ENCODE measurements around the gene MORC3.
A peak's percentile ranks its signal among the peaks of the same experiment; 100 is the strongest.
"Not testable (repeated sequence)": the region's sequence is repeated elsewhere in the genome, so short reads cannot be mapped to it uniquely, and the experiment has no call there.

Gene MORC3

DNA sequence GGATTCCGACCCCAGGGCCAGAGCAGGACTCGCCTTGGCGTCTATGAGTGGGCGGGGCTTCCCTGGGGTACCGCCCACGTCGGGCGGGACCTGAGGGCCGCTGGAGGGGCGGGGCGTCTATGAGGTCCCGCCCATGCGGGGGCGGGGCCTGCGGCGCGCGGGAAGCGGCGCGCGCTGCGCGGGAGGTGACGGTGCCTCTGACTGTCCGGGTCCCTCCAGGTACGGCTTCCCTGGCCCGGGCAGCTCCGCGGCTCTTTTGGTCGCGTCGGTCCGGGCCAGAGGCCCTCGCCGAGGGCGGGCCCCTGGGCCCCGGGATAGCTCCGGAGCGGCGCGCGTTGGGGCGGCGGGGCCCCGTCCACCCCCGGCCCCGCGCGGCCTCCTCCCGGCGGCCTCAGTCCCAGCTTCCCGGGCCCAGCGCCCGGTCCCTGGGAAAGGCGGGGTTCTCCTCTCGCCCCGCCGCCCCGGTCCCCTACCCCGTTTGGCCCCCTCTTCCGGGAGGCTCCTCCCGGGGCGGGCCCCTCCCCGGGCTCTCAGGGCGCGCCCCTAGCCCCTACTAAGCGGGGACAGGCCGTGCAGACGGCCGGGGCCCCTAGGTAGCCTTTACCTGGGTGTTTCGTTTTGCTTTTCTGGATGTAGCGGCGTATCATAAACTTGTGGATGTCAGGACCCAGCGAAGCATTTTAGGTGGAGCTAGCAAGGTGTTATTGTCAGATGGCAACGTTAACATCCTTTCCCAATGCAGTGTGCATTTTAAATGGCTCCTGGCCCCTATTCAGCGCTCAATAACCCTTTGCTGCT, 65.4 kb downstream of the MORC3 start, which contains the start of gene CHAF1B:
TSS of gene CHAF1B (plus strand) at position 160 of the 798 bp plus-strand sequence. CDS start 745 bp downstream, outside the sequence.
- DNase-seq (ENCODE audit: low spot score) = peak; percentile 96
- TF ChIP-seq, protein P1, sequence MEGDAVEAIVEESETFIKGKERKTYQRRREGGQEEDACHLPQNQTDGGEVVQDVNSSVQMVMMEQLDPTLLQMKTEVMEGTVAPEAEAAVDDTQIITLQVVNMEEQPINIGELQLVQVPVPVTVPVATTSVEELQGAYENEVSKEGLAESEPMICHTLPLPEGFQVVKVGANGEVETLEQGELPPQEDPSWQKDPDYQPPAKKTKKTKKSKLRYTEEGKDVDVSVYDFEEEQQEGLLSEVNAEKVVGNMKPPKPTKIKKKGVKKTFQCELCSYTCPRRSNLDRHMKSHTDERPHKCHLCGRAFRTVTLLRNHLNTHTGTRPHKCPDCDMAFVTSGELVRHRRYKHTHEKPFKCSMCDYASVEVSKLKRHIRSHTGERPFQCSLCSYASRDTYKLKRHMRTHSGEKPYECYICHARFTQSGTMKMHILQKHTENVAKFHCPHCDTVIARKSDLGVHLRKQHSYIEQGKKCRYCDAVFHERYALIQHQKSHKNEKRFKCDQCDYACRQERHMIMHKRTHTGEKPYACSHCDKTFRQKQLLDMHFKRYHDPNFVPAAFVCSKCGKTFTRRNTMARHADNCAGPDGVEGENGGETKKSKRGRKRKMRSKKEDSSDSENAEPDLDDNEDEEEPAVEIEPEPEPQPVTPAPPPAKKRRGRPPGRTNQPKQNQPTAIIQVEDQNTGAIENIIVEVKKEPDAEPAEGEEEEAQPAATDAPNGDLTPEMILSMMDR (IDR thresholded peaks at IDR 0.05; ENCODE audit: extremely low read depth, insufficient read depth, missing control alignments) = no peak
- in situ Hi-C loops (cut with MboI; ENCODE audit: low pct_unique_long_range_greater_than_20kb, low sequenced_read_pairs, unreplicated experiment) = no loop called here

DNA sequence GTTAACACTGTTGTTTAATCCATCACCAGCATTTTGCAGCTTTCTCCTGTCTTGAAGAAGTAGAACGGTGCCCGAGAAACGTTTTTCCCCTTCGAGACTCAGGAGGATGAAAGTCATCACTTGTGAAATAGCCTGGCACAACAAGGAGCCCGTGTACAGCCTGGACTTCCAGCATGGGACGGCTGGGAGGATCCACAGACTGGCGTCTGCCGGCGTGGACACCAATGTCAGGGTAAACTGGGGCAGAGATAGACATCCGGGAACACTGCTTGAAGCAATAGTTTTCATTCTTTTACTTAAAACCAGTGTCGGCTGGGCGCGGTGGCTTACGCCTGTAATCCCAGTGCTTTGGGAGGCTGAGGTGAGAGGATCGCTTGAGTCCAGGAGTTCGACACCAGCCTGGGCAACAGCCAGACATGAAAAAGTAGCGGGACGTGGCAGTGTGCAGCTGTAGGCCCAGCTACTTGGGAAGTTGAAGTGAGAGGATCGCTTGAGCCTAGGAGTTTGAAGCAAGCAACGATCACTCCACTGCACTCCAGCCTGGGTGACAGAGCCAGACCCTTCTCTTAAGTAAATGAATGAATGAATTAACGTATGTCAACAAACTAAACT, 66.1 kb downstream of the MORC3 start:
- in situ Hi-C loops (cut with MboI; ENCODE audit: low pct_unique_long_range_greater_than_20kb, low sequenced_read_pairs, unreplicated experiment) = no loop called here
- no peak for DNase-seq (ENCODE audit: low spot score)
- TF ChIP-seq, protein P1 (IDR thresholded peaks at IDR 0.05; ENCODE audit: extremely low read depth, insufficient read depth, missing control alignments) = no peak

DNA sequence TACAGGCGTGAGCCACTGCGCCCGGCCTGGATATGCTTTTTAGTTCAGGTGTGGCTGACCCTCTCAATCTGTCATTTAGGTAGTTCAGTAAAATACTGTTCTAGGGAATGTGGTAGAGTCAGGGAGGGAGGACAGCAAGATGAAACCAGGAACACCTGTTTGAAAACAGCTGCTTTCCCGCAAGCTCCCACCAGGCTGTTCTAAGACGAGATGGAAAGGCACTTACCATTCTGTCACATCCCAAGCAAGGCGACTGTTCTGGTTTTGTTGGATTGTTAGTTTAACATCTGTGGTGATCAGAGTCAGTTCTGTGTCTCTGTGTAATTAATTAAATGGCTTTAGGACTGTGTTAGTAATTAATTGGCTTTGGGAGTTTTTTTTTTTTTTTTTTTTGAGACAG, 68.1 kb downstream of the MORC3 start:
- DNase-seq (ENCODE audit: low spot score) = no peak
- in situ Hi-C loops (cut with MboI; ENCODE audit: low pct_unique_long_range_greater_than_20kb, low sequenced_read_pairs, unreplicated experiment) = no loop called here

DNA sequence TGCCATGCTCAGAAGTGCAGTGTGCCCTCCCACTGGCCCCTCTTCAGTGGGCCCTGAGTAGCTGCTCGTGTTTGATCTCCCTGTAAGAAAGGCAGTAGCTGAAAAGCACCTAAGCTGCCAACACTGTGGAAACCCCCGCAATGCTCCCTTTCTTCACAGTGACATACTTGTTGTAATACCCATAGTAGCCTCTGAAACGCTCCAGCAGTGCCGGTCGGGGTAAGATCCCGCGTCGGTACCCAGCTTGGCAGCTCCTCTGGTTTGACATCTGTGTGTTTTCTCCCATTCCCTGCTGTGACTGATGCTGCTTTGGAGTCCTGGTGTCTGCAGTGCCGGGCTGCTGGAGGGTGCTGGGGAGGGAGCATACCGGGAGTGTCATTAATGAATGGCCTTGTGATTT, 68.8 kb downstream of the MORC3 start:
- in situ Hi-C loops (cut with MboI; ENCODE audit: low pct_unique_long_range_greater_than_20kb, low sequenced_read_pairs, unreplicated experiment) = no loop called here
- TF ChIP-seq, protein P1 (IDR thresholded peaks at IDR 0.05; ENCODE audit: extremely low read depth, insufficient read depth, missing control alignments) = no peak
- DNase-seq (ENCODE audit: low spot score) = peak; percentile 43

More for the DNA sequence above, 68.1 kb downstream of the MORC3 start:
- TF ChIP-seq, protein P1 (IDR thresholded peaks at IDR 0.05; ENCODE audit: extremely low read depth, insufficient read depth, missing control alignments) = no peak

DNA sequence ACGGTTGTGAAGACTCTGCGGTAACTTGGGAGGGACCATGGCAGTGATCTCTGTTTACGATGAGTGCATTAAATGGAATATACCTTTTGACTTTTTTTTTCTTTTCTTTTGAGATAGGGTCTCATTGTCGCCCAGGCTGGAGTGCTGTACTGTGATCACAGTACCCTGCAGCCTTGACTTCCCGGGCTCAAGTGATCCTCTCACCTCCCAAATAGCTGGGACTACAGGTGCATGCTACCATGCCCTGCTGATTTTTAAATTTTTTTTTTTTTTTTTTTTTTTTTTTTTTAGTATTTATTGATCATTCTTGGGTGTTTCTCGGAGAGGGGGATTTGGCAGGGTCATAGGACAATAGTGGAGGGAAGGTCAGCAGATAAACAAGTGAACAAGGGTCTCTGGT, 71.7 kb downstream of the MORC3 start:
- DNase-seq (ENCODE audit: low spot score); in situ Hi-C loops (cut with MboI; ENCODE audit: low pct_unique_long_range_greater_than_20kb, low sequenced_read_pairs, unreplicated experiment): not testable (repeated sequence)

DNA sequence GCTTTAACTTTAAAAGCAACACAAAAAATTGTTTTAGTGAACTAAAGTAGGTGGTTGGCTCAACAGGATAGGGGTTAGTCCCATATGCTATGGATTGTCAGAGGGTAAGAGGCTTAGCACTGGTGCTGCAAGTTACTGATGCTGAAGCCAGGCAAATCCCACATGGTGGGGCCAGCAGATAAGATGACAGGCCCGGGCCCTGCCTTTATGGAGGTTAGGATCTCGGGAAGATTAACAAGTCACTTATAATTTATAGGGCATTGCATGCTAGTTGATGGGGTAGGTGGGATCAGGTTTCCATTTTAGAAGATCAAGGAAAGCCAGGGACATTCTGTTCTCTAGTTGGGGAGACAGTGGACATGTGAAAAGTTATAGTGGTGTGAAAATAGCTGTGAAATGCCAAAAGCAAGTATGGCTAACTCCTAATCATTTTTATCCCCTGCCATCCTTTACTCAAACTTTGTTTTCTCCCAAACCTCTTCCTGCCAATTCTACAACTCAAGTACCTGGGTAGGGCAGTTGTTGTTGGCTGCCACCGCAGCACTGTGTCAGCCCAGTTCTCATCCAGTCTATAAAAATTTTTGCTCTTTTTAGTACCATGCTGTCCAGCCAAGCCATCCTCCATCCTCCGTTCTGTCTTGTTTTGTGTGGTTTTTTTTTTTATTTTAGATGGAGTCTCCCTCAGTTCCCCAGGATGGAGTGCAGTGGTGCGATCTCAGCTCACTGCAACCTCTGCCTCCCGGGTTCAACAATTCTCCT, 75.5 kb downstream of the MORC3 start:
- in situ Hi-C loops (cut with MboI; ENCODE audit: low pct_unique_long_range_greater_than_20kb, low sequenced_read_pairs, unreplicated experiment) = no loop called here
- DNase-seq (ENCODE audit: low spot score) = no peak
- TF ChIP-seq, protein P1 (IDR thresholded peaks at IDR 0.05; ENCODE audit: extremely low read depth, insufficient read depth, missing control alignments) = no peak
